Measurements from ENCODE around the gene ACVR2B.

ACVR2B gene

GRCh38 chr3:38487323-38487722, 33.6 kb downstream of the ACVR2B start:
- DNase-seq (ENCODE audit: low read depth, low spot score) = no peak

GRCh38 chr3:38488949-38489348, 35.3 kb downstream of the ACVR2B start:
- no peak for DNase-seq (ENCODE audit: low read depth, low spot score)

- DNase-seq (ENCODE audit: low read depth, low spot score) = no peak
Observed at GRCh38 chr3:38489766-38490165, 36.1 kb downstream of the ACVR2B start.

DNA sequence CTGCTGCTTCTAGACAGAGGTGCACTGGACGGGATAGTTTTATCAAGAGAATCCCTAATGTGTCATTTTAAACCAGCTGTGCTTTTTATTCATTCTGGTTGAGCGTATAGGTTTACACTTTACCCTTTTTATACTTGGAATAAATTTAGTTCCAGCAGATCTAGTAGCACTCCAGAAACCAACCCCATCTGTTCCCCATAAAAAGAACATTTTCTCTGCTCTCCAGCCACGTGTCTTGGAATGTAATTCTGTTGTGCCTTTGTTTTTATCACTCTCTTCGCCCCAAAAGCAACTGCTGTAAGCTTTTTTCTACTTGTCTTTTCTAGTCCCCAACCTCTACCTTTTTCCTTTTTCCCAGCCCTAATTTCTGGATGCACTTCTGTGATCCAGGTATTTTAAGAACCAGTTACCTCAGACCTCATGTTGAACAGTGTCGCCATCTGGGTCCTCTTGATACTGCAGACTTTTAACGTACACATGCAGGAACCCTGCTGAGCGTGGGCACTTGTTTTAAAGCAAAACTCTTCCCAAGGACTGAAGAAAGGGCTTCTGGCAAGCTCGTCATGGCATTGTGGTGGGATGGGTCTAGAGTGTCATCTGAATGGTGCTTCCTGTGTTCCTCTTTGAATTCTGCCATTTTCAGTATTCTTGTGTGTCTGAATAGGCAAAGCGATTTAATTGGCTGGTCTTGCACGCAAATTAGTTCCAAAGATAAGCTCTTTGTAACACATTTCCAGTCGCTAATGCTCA, 36.8 kb downstream of the ACVR2B start:
- DNase-seq (ENCODE audit: low read depth, low spot score) = no peak

DNA sequence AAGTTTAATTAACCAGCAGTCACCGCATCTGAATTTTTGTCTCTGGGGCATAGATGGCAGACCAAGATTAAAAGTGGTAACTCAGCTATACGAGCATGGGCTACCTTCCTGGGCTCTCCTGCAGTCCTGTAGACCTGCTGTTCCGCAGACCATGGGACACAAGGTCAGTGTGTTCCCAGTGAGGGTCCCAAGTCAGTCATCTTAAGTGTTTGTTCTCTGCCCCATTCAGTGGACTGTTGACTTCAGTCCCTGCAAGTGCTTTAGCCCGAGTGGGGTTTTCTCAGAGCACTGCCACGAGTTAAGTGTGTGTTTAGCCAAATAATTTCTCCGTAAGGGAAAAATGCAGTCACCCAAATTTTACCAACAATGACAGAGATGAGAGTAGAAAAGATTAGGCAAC, 37.5 kb downstream of the ACVR2B start:
- no peak for DNase-seq (ENCODE audit: low read depth, low spot score)

- DNase-seq (ENCODE audit: low read depth, low spot score) = no peak
Observed at GRCh38 chr3:38493031-38493430, 39.3 kb downstream of the ACVR2B start.

DNA sequence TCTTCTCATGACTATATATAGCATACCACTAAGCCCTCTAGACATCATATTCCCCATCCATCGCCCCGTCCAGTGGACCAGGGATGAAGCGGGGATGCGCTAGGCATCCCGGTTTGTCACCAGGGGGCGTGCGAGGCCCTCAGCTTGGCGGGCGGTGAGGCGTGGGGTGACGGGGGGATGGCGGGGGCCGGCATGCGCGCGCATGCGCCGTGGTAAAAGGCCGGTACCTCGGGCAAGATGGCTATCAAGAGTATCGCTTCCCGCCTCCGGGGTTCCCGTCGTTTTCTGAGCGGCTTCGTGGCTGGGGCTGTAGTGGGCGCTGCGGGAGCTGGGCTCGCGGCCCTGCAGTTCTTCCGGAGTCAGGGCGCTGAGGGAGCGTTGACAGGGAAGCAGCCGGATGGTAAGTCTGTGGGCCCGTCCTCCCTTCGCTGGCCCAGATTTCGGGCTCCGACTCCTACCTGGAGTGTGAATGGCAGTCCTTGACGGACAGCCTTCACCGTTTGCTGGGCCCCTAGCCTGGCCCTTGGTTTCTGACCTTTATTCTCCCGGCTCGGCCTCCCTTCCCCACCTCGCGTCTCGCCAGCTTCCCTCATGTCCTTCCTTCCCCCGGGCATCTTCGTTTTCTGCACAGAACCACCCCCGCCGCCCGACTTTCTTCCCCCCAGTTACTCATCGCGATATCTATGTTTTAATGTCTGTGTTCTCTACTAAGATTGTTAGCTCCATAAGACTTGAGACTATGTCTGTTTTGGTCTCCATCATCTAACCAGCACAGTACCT, 42.6 kb downstream of the ACVR2B start, which contains the start of gene EXOG:
TSS of gene EXOG (plus strand) at position 210 of the 780 bp plus-strand sequence. CDS start at position 238, 28 bp downstream.
- peak; percentile 69 for DNase-seq (ENCODE audit: low read depth, low spot score)

GRCh38 chr3:38497031-38497430, 43.3 kb downstream of the ACVR2B start:
- no peak for DNase-seq (ENCODE audit: low read depth, low spot score)

DNA sequence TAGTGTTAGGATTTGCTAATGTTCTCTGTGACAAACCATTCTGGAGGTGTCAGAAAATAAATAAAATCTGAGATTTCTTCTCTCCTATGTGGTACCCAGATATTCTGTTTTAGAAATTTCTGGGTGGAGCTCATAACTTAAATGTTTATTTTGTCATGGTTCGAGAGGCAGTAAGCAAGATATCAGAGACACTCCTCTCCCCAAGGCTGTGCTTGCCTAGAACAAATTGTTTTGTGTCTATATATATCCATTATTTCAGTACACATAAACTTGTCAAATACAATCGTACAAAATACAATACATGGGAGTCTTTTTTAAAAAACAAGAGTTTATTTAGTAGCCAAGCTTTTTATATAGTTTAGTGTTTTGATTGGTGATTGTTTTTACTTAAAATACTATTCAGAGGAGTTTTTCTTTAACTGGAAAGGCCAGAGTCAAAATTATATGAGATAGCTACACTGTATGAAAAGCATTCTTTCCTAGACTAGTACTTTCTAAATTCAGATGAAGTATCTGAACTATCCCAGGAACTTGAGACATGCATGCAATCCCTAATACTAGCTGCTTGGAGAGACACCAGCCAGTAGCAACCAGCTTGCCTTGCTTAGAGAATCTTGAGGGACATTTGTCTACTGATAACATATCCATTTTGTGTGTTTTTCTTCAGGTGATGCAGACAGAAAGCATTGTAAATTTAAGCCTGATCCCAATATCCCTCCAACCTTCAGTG, 47.2 kb downstream of the ACVR2B start:
- no peak for DNase-seq (ENCODE audit: low read depth, low spot score)

DNA sequence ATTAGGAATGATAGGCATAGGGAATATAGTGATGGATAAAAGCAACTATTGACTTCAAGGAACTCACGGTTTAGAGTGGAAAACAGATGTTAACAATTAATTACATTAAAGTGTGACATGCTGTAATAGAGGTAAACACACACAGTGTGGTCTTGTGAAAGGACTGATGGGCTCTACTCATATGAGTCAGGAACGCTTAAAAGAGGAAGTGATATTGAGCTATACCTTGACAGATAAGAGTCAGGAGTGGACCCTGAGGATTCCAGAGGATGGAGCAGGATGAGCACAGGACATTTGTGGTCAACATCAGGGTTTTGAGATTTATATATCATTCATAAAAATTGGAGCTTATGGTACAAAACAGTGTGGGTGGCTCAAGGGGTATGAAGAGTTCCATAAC, 53.4 kb downstream of the ACVR2B start:
- DNase-seq (ENCODE audit: low read depth, low spot score) = no peak

- no peak for DNase-seq (ENCODE audit: low read depth, low spot score)
Observed at GRCh38 chr3:38509732-38510131, 56.0 kb downstream of the ACVR2B start.

GRCh38 chr3:38510631-38511030, 56.9 kb downstream of the ACVR2B start:
- no peak for DNase-seq (ENCODE audit: low read depth, low spot score)

GRCh38 chr3:38511546-38511945, 57.9 kb downstream of the ACVR2B start:
- no peak for DNase-seq (ENCODE audit: low read depth, low spot score)

DNA sequence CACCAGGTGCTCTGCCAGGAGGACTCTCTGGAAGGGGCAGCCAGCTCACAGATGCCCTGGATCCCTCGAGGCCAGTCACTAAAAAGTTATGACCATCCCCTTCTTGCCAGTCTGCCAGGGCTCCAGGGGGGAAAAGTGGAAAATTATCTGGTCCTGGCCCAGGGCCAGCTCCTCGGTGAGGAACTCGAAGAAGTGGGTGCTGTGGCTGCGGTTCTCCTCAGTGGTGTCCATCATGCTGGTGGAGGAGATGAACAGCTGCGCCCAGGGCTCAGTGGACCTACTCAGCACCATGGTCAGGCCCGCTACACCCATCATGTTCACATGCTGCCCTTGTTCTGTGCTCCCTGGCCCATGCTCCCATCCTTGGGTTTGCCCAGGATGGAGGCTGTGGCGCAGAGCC, 61.7 kb downstream of the ACVR2B start:
- no peak for DNase-seq (ENCODE audit: low read depth, low spot score)

- DNase-seq (ENCODE audit: low read depth, low spot score) = no peak
Observed at GRCh38 chr3:38516669-38517068, 63.0 kb downstream of the ACVR2B start.

DNA sequence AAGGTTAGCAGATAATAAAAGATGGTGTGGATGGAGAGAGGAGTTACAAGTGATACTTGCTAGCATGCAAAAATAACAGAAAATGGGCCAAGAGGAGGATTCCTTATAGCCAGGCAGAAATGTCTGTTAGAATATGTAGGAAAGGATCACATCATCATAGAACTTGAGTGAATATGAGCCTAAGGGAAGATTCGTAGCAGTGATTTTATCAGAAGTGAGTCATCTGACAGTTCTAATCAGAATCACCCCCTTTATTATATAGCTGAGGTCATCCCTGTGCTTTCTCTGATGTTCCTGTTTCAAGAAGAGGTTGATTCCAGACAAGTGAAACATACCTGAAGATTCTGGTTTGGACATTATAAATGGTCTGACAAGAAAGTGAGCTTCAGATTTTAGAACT, 65.3 kb downstream of the ACVR2B start:
- DNase-seq (ENCODE audit: low read depth, low spot score) = no peak

GRCh38 chr3:38519651-38520050, 66.0 kb downstream of the ACVR2B start:
- no peak for DNase-seq (ENCODE audit: low read depth, low spot score)

DNA sequence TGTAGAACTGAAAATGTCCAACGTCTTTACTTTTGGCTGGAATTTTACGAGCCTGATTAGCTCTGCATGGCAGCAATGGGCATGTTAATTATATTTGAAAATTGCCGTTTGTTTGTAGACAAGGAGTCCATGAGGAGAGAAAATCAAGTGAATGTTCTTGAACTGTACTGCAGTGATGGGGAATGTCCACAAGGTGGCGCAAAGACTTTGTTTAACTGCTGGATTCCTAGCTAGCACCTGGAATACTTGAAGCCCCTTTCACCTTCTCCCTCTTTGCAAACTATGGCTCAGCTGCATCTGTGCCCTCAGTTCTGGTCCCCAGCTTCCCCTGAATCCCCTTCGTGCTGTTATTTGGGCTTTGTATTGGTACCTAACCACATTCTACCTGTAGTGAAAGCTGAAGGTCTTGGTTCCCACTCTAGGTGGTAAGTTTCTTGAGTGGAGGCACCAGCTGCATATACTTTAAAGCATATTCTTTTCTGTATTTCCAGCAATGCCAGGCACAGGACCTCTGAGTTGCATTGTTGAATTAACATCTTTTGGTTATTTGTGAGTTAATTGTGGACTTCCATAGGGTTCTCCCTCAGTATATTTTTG, 67.8 kb downstream of the ACVR2B start:
- peak; percentile 38 for DNase-seq (ENCODE audit: low read depth, low spot score)

- no peak for DNase-seq (ENCODE audit: low read depth, low spot score)
Observed at GRCh38 chr3:38522002-38522401, 68.3 kb downstream of the ACVR2B start.

GRCh38 chr3:38524141-38524739, 70.5 kb downstream of the ACVR2B start:
- no peak for DNase-seq (ENCODE audit: low read depth, low spot score)

GRCh38 chr3:38526792-38527191, 73.1 kb downstream of the ACVR2B start:
- no peak for DNase-seq (ENCODE audit: low read depth, low spot score)

DNA sequence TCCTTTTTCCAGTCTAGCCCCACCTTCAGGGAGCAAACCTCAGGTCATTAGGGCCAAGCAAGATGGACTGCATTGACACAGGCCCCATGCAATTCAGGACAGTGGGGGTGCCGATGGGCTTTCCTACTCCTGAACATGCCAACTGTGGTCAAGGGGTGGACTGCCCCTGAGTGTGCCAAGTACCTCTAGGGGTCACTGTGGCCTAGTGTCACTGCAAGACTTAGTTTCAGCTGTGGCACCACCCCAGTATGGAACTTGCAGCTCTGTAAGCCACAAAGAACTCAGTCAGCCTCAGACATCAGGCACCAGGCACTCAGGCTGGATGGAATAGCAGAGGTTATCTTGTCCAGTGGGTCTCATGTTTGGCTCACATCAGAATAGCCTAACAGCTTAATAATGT, 74.8 kb downstream of the ACVR2B start:
- DNase-seq (ENCODE audit: low read depth, low spot score) = no peak

All from brain pericyte (primary cell).